NCI-H1694 (cell line): ENCODE data around the gene LRRC36.

Experiments
- DNase-seq: peaks from one replicate; lab custom pipeline; 2025; lab: John Stamatoyannopoulos, UW

Gene LRRC36

DNA sequence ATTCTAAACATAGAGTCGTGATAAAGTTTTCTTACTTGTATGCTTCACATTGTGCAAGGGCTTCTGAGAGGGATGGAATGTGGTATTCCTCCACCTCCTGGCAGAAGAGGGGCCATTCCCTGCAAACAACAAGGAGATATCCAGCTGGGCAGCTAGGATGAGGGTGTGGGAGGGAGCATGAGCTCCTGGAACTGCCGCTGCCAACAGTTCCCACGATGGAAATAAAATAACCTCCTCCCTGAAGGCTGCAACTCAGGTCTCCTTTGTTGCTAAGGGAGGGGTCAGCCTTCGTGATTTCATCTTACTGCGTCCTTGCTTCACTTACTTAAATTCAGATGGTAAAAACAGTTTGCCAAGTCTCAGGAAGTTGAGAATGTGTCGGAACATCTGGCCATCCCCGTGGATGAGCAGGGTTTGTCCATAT lies 31.7 kb upstream of the LRRC36 start:
- no peak for DNase-seq

DNA sequence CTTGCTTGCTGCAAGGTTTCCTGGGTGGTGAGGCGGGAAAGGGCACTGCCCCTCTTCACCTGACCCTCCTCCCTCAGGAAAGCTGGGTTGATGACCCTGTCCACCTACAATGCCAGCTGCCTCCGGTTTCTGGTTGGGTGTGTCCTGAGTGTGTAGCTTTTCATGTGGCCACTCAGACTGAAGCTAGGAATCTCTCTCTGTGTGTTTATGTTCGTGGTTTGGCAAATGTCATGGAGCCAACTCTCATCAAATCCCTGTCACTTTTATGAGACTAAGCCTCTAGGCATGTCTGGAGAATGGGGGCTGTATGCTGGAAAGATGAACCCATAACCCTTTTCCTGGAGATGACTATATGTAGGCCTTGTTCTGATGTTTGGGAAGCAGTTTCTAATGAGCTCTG lies 30.2 kb upstream of the LRRC36 start:
- DNase-seq, result no peak

DNA sequence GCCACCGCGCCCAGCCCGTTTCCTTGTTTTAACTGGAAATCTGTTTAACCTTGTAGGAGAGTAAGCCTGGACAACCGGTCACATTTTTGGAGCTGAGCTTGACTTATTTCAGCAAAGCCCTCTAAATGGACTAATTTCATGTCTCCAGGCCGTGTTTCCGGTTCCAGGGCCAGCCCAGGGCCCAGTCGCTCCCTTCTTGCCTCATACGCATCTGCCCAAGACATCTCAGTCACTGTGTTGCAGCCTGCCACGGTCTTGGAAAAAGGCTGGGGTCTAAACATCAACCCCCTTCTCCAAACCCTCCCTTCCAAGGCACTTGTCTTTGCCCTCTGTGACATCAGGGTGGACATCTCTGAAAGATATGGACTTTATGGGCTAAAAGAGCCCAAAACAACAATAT lies 28.3 kb upstream of the LRRC36 start:
- no peak for DNase-seq

DNA sequence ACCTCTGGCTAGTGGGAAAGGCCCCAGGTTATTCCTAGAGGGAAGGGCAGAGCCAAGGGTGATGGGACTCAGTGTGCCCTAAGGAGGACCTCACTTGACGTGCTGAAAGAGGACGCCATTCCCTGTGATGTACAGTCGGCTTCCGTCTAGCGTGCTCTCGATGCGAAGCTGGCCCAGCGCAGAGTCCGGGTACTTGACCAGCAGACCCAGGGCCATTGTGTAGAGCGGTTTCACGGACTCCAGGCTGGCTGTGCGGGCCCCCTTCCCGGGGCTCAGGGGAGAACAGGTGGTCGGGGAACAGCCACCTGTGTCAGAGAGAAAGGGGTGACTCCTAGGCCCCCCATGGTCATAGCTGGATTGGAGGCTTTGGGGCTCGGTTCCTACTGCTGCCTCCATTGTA lies 27.3 kb upstream of the LRRC36 start:
- no peak for DNase-seq

DNA sequence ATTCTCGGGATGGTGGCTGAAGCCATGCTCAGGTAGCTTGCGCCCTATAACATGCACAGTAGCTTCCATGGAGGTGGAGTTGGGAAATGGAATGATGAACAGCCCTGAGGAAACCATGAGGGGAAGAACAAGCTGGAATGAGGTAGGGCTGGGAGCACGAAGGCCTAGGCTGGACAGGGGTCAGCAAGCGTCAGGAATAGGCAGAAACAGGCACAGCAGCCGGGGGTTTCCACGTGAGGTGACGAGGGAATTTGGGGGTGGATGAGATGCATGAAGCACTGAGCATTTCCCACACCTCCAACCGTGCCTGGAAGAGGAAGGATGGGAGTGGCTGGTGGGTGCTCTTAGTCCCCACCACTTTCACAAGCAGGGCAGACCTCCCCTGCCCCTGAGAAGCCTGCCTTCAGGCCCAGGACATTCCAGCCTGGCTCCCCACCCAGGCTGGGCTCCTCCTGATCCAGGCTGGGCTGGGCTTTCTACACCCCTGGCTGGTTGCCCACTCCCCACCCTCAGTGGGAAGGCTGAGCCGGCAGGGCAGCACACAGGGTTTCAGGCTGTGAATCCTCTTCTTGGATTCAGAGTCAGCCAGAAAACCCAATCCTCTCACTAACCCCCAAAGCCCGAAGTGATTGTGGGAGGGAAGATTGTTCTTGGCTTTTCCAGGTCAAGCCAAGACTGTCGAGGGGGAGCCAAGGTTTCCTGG lies 25.4 kb upstream of the LRRC36 start:
- DNase-seq, result no peak

DNA sequence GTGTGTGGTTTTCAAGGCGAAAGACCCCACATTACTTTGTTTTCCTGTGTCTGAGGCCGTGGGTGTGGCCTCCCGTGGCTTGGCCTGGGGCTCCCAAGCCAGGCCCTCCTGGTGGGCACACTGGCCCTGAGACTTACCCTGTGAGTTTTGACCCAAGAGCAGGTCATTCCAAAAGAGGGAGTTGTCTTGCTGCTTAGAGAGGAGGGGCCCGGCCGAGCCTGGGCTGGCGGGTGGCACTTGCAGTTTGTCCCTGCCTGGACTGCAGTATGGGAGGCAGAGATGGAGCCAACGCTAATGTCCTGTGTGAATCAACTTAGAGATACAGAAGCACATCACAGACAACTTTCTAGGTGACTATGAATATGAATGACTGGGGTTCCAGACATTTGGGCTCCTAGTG lies 24.5 kb upstream of the LRRC36 start:
- DNase-seq, result no peak

DNA sequence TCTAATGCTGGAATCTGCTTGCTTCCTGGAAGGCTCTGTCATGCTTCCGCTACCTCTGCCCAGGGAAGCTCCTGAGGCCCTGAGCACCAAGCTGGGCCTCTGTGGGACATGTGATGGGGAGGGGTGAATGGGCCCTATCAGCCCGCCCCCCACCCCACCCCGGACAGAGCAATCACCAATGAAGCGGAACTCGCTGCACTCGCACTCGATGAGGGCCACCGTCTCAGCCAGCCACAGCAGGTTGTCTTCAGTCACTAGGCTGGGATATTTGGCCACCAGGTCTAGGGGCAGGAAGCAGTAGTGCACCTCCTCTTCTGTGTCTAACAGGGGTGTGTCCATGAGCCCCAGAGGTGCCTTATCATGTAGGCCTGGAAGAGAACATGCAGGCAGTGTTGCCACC lies 23.6 kb upstream of the LRRC36 start:
- DNase-seq, result no peak

DNA sequence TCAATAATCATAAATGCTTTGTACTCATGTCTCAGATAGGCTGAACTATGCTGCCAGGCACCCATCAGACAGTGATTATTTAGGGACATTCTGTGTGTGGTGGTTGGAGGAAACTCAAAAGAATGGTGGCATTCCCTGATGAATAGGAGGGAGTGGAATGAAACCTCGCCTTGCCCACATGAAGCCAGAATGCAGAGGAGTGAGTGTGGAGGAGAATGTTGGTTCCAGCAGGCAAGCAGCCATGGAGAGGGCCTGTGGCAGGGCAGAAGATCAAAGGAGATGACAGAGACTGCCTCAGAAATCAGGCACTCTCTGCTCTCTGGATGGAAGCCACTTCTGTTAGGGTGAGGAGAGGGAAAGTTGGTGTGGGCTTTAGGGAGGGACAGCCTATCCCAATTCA lies 22.6 kb upstream of the LRRC36 start:
- no peak for DNase-seq

DNA sequence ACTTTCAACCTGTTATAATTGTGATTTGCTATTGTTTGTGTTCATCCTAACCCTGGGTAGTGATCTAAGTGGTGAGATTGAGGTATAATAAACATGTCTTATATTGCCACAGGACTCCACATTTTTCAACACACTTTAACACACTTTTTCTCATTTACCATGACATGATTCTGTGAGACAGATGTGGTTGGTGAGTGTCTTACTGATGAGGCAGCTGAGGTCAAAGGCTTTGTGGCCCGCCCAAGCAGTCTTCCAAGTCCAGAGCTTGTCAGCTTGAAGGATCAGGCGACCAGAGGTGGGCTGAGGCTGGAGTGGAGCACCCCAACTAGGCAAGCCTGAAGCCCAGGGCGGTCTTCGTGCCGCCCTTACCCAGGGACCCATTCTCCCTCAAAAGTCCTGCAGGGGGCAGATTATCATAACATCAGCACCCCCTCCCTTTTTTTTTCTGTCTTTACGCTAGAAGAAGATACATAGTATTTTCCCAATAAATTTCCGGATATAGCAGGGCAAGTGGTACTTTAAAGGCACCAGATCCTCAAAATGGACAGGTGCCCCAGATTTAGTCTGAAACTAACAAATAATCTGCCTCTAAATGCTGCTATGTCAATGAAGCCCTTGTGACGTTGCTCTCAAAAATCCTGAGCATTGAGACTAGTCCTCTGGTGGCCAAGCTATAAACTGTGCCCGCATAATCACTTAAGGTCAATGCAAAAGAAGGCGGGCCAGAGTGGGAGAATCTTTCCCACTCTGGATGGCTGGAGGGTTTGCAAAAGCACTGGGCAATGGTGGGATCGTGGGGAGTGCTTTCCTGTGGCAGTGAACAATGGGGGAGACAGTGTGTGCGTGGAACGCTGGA lies 21.2 kb upstream of the LRRC36 start:
- DNase-seq, result no peak

DNA sequence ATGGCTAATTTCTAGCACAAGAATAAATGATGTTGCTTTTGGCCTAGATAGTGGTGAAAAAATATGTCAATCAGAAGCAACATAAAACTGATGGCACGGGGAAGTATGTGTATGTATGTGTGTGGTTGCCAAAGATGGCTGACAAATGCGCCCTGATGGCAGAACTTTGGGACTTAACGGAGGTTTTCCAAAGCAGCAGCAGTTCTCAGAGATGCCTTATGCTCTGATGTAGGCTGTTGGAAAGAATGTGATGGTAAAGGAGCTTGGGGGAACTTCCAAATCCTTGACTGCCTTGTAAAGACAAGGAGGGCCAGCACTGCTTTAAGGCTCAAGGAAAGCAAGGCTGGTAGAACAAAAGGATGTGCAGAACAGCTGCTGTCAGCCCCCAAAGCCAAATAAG lies 16.1 kb upstream of the LRRC36 start:
- DNase-seq, result no peak

DNA sequence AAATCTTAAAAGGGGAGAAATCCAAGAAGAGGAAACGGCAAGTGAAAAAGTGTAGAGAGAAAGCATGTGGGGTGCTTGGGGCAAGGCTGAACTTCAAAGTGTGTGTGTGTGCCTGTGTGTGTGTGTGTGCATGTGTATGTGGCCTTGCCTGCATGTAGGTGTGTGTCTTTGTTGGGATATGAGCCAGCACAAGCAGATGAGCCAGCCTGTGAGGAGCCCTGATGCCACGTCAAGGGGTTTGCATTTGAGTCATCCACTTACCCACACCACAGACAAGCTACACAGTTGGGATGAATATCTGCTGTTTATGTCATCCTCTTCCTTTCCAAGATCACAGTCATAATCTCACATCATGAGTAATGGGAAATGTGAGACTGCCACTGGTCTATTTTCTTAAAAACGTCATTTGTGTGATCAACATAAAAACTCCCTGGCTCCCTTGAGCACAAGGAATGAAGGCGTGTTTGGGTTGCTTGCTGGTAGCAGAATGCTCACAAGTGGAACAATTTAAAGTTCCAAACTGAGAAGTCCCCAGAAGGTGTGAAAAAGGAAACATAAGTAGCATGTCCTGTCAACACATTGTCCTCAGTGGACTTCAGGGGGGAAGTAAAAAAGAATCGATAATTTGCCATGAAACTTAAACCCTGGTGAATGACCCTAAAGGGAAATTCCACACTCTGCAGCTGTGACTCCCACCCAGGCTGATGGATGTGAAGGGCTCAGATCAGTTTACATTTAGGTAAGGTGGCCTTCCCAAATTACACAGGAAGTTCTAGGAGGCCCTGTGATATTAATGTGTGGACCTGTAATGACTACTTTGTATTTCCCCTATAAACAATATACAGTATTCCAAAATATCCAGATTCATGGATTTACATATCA lies 14.8 kb upstream of the LRRC36 start:
- DNase-seq, result no peak

DNA sequence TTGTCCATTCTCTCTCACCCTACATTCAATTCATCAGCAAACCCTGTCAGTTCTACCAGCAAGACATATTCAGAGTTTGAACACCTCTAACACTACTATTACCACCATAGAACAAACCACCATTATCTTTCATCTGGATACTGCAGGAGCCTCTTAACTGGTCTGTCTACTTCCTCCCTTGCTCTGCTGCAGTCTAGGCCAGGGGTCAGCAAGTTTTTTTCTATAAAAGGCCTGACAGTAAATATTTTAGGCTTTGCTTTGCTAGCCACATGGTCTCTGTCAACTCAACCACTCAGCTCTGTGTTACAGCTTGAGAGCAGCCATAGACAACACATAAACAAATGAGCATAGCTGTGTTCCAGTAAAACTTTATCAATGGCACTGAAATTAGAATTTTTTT lies 13.9 kb upstream of the LRRC36 start:
- DNase-seq, result no peak

DNA sequence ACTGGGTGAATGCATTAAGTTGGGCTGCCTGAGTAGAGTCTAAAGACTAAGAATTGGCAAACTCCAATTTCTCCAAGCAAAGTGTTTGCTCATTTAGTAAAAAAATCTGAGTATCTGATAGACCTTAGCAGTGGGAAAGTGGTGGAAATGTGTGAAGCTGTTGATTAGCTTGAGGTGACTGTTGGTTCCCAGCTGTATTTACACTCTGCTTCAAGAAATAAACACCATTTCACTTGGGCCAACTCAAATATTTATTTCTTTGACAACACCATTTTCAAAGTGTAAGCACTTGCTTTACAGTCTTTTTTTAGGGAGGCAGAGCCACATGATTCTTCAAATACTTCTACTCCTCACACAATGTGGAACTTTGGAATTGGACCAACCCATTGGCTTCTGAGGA lies 8.8 kb upstream of the LRRC36 start:
- DNase-seq, result no peak

DNA sequence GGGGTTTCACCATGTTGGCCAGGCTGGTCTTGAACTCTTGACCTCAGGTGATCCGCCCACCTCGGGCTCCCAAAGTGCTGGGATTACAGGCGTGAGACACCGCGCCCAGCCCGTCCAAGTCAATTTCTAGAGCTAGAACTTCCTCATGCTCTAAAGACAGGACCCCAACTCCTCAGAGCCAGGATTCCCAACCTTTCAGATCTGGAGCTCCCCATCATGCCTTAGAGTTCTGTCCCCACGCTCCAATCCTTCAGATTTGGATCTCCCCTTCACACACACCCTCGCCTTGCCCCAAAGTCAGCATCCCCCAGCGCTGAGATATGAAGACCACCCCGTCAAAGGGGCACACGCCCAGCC lies 522 bp upstream of the LRRC36 start:
- no peak for DNase-seq

DNA sequence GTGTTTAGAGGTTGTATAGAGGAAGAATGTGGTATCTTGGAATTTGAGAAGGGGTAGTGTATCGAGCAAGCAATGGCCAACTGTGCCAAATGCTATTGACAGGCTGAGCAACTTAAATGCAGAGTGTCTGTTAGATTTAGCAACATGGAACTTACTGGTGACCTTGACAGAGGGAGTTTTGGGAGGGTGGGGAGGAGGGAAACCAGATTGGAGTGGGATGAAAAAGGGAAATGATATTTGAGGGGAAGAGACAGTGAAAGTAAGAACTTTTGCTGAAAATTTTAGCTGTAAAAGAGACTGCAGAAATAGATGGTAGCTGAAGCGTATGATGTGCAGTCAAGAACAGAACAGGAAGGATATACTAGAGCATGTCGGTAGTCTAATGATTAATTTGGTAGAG lies 1.1 kb downstream of the LRRC36 start:
- DNase-seq, result no peak

DNA sequence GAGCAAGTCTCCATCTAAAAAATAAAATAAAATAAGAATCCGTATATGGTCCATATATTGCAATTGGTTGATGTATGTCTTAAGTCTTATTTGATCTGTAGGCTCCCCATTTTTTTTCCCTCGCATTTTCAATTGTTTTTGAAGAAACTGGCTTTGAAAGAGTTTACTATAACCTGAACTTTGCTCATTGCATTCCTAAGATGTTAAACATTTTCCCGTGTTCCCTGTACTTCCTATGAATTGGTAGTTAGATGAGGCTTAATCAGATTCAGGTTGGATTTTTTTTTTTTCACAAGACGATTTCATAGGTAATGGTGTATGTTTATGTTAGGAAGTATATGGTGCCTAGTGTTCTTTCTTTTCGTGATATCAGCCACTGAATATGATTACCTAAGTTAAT lies 3.3 kb downstream of the LRRC36 start:
- DNase-seq, result no peak

DNA sequence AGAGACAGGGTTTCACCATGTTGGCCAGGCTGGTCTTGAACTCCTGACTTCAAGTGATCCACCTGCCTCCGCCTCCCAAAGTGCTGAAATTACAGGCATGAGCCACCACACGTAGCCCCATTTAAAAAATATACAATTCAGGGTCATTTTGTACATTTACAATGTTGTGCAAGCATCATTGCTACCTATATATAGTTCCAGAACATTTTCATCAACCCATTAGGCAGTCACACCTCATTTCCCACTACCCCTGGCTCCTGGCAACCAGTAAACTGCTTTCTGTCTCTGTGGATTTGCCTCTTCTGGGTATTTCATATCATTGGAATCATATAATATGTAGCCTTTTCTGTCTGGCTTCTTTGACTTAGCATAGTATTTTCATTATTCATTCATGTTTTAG lies 6.7 kb downstream of the LRRC36 start:
- DNase-seq, result no peak

DNA sequence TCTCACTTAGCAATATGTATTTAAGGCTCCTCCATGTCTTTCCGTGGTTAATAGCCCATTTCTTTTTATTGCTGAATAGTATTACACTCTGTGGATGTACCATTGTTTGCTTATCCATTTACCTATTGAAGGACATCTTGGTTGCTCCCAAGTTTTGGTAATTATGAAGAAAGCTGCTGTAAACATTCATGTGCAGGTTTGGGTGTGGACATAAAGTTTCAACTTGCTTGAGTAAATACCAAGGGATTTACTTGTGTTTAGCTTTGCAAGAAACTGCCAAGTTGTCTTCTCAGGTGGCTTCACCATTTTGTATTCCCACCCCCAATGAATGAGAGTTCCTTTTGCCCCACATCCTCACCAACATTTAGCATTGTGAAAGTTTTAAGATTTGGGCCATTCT lies 9.5 kb downstream of the LRRC36 start:
- DNase-seq, result no peak

DNA sequence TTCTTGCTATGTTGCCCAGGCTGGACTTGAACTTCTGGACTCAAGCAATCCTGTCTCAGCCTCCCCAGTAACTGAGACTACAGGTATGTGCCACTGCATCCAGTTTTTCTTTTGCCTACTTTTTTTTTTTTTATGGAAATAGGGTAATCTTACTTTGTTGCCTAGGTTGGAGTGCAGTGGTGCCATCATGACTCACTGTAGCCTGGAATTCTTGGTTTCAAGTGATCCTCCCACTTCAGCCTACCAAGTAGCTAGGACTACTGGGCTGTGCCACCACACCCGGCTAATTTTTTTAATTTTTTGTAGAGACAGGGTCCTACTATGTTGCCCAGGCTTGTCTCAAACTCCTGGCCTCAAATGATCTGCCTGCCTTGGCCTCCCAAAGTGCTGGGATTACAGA lies 10.0 kb downstream of the LRRC36 start:
- DNase-seq, result no peak

DNA sequence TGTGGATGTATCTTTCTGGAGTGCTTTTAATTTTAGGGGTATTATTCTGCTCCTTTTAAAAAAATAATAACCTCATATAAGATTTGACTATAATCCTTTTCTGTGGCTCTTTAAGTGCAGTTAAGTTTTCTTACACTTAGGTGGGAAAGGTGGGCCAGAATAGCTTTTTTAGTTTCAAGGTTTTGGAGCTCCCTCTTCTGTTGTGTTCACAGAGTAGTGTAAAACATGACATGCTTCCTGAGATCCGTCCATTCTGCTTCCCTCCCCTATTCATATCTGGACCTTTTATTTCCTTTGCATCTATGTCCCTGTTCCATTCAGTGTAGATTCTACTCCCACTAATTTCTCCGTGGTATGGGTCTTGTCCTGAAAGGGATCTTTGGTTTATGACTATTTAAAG lies 12.8 kb downstream of the LRRC36 start:
- no peak for DNase-seq

DNA sequence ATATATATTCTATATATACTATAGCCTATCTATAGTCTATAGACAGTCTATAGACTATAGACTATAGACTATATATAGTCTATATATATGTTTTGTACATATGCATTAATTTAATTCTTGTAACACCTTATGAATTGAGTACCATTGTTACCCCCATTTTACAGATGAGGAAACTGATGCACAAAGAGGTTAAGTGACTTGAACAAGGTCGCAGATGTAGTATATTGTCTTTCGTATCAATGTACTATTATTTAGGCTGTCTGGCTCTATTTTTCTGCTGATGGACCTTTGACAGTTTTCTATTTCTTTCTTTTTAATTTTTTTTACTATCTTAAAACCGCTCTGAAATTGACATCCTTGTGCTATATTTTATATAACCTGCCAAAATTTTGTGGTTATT lies 14.6 kb downstream of the LRRC36 start:
- no peak for DNase-seq

DNA sequence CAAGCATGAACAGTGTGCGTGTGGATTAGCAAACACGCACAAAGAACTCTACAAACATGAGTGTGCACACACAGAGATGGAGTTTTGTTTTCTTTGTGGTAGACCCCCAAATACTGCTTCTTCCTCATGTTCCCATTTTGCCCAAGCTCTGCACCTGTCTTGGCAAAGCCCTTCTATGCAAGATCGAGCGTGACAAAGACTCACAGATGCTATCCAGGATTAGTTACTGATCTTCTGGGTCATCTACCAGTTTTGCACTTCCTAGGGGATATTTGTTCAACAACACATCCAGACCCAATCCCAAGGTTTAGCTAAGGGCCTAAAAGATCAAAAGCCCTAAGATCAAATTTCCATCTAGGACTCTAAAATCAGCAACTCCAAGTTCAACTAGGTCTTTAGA lies 16.0 kb downstream of the LRRC36 start:
- DNase-seq, result no peak

DNA sequence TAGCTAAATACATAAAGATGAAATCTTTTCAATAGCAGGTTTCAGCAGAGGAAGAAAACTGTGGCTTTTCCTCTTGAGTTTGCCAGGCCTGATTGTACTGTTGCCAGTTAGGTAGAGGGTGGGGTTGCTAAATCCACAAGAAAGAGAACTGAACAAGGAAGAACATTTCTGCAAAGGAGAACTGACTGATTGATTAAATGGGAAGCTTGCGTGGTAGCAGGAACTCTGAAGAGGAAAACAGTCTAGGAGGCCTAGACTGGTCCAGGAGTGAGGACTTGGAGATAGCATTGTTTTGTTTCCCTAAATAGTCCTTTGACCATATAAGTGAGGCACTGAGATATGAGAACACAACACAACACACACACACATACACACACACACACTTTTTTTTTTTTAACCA lies 18.8 kb downstream of the LRRC36 start:
- no peak for DNase-seq
